LNCAP (cell line): ENCODE data around the gene CEP78.

Experiments used
- TF ChIP-seq, protein P1 (sequence below): fragments of 450-650 bp; IDR thresholded peaks from 2 replicates; pipeline ENCODE4 v1.5.1; 2017; ENCODE audit warnings: mild to moderate bottlenecking

CEP78 gene

DNA sequence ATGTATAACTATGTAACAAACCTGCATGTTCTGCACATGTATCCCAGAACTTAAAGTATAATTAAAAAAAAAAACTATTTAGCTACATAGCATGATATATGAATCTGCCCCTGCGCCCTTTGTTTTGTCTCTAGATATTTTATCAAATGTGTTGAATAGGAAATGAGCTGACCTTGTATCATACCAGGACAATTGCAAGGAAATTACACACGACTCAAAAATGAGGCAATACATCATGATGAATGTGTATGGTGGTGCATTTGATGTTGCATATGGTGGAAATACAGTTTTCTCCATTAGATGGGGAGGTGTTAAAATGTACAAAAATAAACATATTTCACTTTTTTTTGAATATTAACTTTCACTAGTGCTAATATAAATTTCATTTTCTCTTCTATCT lies 28.6 kb upstream of the CEP78 start:
- TF ChIP-seq, protein P1, sequence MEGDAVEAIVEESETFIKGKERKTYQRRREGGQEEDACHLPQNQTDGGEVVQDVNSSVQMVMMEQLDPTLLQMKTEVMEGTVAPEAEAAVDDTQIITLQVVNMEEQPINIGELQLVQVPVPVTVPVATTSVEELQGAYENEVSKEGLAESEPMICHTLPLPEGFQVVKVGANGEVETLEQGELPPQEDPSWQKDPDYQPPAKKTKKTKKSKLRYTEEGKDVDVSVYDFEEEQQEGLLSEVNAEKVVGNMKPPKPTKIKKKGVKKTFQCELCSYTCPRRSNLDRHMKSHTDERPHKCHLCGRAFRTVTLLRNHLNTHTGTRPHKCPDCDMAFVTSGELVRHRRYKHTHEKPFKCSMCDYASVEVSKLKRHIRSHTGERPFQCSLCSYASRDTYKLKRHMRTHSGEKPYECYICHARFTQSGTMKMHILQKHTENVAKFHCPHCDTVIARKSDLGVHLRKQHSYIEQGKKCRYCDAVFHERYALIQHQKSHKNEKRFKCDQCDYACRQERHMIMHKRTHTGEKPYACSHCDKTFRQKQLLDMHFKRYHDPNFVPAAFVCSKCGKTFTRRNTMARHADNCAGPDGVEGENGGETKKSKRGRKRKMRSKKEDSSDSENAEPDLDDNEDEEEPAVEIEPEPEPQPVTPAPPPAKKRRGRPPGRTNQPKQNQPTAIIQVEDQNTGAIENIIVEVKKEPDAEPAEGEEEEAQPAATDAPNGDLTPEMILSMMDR, result no peak

DNA sequence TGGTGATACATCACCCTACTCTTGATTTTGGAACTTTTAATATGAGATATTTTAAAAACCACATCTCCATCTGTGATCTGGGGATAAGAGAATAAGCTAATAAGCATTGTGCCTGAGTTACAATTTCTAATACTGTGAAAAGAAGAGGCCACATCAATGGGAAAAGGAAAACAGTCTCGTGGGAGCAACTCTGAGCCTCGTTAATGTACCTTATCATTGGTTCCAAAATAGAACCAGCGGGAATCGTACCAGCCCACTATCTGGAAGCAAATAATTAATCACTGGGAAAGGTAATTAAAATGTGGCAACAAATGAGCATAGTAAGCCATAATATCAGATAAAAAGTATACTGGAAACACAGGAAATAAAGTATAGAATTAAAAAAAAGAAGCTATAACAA lies 28.0 kb upstream of the CEP78 start:
- TF ChIP-seq, protein P1, result no peak

DNA sequence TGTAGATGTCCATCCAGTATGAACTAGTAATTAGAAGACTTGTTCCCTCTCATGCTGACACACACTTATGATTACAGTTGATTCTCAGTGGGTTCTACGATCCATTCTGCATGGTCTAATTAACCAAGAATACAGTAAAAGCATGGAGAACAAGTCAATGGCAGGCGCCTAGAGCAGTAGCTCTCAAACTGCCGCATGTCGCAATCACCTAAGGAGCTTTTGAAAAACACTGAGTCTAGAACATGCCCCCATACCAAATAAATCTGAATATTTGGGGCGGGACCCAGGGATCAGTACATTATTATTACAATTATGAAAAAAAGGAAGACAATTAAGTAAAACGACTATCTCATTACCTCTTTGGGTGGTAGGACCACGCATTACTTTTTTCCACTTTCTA lies 26.7 kb upstream of the CEP78 start:
- TF ChIP-seq, protein P1, result no peak

DNA sequence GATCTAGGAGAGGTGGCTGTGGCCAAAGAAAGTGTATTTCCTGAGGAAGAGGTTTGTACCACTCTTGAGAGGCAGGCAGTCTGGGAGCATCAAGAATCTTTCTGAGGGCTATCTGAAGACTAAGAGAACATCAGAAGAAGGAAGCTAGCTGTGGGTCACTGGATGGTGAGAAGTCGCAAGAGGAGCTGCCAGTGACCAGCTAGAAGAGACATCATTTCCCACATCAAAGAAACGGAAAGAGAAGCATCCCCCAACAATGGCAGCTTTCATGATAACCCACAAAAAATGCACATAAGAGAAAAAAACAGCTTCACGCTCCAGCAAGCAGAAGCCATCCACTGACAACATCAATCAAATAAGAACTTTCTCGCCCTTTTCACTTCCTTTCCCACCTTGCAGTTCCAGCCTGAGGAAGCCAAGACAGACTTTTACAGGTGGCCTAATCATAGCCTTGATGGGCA lies 25.0 kb upstream of the CEP78 start:
- TF ChIP-seq, protein P1, result no peak

DNA sequence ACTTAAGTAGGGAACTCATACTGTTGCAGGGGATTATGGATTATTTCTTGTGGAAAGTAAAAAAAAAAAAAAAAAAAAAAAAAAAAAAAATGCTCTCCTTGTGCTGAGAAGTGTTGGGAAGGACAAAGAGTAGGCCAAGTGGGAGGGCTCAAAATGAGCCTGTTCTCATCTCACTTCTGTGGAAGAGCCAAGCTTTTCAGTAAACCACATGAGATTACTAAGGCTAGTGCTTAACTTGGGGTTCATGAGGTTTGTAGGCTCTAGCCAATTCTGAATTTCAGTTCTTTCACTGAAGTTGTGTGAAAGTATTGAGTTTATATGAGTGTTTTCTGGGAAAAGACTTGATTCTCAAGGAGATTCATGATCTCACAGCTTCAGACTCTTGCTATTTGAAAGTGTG lies 23.0 kb upstream of the CEP78 start:
- TF ChIP-seq, protein P1, result no peak

DNA sequence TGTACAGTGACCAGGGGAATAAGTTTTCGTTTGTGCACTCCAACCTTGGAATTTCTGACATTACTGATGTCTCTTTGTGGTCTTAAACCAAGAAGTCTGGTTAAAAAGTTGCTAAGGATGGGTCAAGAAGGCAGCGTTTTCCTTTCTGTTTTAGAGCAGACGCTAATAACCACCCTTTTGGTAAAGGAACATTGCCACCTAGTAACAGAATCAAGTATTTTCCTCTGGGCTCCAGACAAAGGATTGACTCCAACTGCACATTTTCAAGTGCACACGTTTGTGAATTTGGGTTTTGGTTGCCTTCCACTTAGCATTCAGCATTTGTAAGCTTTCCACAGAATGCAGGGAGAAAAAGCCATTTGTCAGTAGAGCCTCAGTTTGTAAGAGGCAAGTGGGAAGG lies 22.2 kb upstream of the CEP78 start:
- TF ChIP-seq, protein P1, result peak; percentile 38

DNA sequence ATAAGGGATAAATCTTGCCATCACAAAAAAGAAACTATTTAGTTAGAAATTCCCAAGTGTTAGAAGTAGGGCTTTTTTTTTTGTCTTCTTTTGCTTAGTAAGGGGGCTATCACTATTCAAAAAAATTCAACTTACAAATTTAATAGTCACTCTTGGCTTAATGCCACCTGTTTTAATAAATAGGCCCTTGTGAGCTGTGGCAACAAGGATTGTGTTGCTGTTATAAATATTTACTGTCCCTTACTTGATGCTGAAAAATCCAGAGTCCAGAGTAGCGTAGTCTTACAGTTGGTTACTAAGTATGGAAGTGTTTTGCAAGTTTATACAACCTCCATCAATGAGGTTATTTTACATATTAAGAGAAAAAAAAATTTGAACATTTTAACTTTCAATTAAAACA lies 21.4 kb upstream of the CEP78 start:
- TF ChIP-seq, protein P1, result no peak

DNA sequence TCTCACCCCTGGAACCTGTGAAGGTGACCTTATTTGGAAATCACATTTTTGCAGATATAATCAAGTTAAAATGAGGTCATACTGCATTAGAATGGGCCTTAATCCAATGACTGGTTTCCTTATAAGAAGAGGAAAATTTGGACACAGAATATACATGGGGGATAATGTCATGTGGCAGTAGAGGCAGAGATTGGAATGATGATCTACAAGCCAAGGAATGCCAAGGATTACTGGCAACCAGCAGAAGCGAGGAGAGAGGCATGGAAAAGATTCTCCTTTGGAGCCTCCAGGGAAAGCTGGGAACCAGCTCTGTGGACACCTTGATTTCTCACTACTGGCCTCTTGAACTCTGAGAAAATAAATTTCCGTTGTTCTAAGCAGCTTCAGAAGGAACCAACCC lies 20.2 kb upstream of the CEP78 start:
- TF ChIP-seq, protein P1, result no peak
